ENCODE results near the gene PSMC3IP. TPM values are rescaled to one million over a fixed set of nuclear protein-coding genes. Genes with fewer than 3 reads are reported as not detected.
A peak's percentile ranks its signal among the peaks of the same experiment; 100 is the strongest.

Gene PSMC3IP
- total RNA-seq, 1 experiment from 2014 or later, result 37.4 TPM

- H3K27ac Mint-ChIP-seq, result no peak overlapping the region; a peak in 1 of 7 replicates
- H4K91ac ChIP-seq (ENCODE audit: insufficient read length, low read depth, low read length), result no peak overlapping the region
These were observed 45.8 kb downstream of the PSMC3IP start for GRCh38 chr17:42531455-42532354.

More at GRCh38 chr17:42531455-42532354, 45.8 kb downstream of the PSMC3IP start:
- Histone ChIP-seq H3K23ac (ENCODE audit: insufficient read length, low read depth, low read length) (no peak overlapping the region), H4K5ac (ENCODE audit: insufficient read length, low read depth, low read length) (no peak overlapping the region), H3K23me2 (ENCODE audit: insufficient read length, low read depth, low read length, poor library complexity, severe bottlenecking) (peaks cover 5% of the 10 kb centered on the region), H3K79me2 (ENCODE audit: insufficient read depth, low read length) (no peaks in the 10 kb centered on the region), H2BK12ac (ENCODE audit: insufficient read length, low read depth, low read length) (no peak overlapping the region), H3K14ac (ENCODE audit: insufficient read depth, low read length) (no peak overlapping the region; the same call in 1 of the 2 replicates), H2BK120ac (ENCODE audit: low read depth, low read length, poor library complexity, severe bottlenecking) (no peak overlapping the region), H2BK5ac (ENCODE audit: insufficient read length, low read length) (no peak overlapping the region), H4K8ac (replicated peaks; ENCODE audit: insufficient read length, low read depth, low read length) (no peak overlapping the region), H3K56ac (ENCODE audit: insufficient read length, low read depth, low read length) (no peak overlapping the region), H3K4me2 (ENCODE audit: insufficient read depth, insufficient read length, low read length) (peak overlapping the region; percentile 70), H3K79me1 (ENCODE audit: insufficient read depth, low read depth, low read length, poor library complexity, severe bottlenecking) (no peaks in the 10 kb centered on the region), H4K20me1 (ENCODE audit: control insufficient read depth, insufficient read depth, insufficient read length) (no peaks in the 10 kb centered on the region), H3K9me3 (ENCODE audit: control insufficient read depth, low read depth, low read length) (no peaks in the 10 kb centered on the region), H3K4ac (ENCODE audit: low read depth, low read length) (no peak overlapping the region), H2AFZ (ENCODE audit: low read length) (no peak overlapping the region), H2BK20ac (ENCODE audit: low read depth, low read length, poor library complexity, severe bottlenecking) (no peak overlapping the region), H3K27me3 (ENCODE audit: insufficient read depth, low read length) (no peaks in the 10 kb centered on the region), H3K9ac (ENCODE audit: extremely low read depth, insufficient read length, low read length) (no peak overlapping the region), H3T11ph (ENCODE audit: low read length) (no peak overlapping the region), H3K27ac (ENCODE audit: insufficient read length, low read depth, low read length) (no peak overlapping the region), H2AK5ac (ENCODE audit: insufficient read length, low read length) (no peak overlapping the region), H2BK15ac (ENCODE audit: low read depth, low read length) (no peak overlapping the region), H3K18ac (ENCODE audit: insufficient read length, low read depth, low read length) (peak overlapping the region; percentile 29), H3K4me1 (ENCODE audit: insufficient read depth, low read length) (no peaks in the 10 kb centered on the region)
- H3K4me3 Mint-ChIP-seq, result peak overlapping the region; percentile 56 to 77
- DNase-seq, result peak; percentile 77
- peak; percentile 47 for TF ChIP-seq CTCF (conservative IDR thresholded peaks at IDR 0.05)
- H3K27me3 Mint-ChIP-seq (ENCODE audit: low read depth), result peaks cover 48% of the 10 kb centered on the region
- H3K9me3 Mint-ChIP-seq, result 0 out of 5 replicates have a peak, but pooled peaks cover 0 to 3% of the 10 kb centered on the region in 2 experiments
- no CpG with 5 or more reads among the region's 60 CpGs for WGBS (ENCODE audit: extremely low coverage, insufficient read length, low lambda C conversion rate)
- no peaks in the 10 kb centered on the region; a peak in 2 of 7 replicates for H3K36me3 Mint-ChIP-seq (ENCODE audit: insufficient read depth in 1 of 3, low read depth in 3 of 3)
- H3K4me1 Mint-ChIP-seq, result peaks cover 8 to 17% of the 10 kb centered on the region in 2 experiments
